ENCODE results near the gene SFI1.
"Not testable (repeated sequence)": the region's sequence is repeated elsewhere in the genome, so short reads cannot be mapped to it uniquely, and the experiment has no call there.

Gene SFI1

DNA sequence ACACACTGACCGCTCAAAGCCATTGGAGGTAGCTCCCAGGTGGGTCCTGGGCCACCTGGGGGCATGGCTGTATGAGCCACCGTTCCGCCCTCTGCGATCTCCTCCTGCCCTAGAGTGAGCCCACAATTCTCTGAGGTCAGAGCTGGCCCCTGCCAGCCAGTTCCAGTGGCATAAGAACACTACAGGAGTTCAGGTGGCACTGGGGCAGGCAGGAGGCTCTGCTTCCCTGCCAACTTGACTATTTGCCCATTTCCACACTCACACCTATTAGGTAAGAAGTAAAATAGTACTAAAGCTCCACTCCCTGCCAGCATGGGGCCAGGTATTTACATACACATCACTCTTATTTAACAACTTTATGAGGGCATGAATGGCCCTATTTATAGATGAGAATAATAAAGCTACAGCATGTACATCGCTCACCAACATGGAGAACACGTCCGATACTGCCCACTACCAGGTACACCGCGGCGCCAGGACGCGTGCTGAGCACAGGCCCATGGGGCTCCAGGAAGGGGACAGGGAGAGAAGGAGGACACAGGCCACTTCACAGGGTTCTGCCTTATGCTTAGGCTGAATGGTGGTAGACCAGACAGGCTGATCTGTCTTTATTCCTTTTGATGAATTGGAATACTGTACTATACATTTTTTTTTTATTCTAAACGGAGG, 139.4 kb downstream of the SFI1 start:
- no peak for DNase-seq (ENCODE audit: low read depth, low spot score)

DNA sequence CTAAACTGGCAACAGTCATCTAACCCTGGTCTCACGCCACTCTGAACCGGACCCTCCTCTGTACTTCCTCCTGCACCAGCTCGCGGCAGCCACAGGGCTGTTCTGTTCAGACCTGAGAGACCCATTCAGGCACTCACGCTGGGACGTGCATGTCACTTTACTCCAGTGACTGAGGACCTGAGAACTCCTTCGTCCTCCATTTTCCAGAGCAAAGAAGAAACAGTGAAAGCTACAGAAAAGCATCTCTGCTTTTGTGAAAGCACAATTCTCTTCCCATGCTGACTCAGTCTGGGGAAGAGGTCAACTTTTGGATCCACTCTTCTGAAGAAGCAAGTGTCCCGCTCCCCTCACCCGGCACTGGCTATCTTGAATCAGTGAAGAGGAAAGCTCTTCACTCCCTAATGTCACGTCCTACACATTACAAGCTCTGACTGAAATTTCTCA, 141.1 kb downstream of the SFI1 start:
- DNase-seq (ENCODE audit: low read depth, low spot score), result no peak

DNA sequence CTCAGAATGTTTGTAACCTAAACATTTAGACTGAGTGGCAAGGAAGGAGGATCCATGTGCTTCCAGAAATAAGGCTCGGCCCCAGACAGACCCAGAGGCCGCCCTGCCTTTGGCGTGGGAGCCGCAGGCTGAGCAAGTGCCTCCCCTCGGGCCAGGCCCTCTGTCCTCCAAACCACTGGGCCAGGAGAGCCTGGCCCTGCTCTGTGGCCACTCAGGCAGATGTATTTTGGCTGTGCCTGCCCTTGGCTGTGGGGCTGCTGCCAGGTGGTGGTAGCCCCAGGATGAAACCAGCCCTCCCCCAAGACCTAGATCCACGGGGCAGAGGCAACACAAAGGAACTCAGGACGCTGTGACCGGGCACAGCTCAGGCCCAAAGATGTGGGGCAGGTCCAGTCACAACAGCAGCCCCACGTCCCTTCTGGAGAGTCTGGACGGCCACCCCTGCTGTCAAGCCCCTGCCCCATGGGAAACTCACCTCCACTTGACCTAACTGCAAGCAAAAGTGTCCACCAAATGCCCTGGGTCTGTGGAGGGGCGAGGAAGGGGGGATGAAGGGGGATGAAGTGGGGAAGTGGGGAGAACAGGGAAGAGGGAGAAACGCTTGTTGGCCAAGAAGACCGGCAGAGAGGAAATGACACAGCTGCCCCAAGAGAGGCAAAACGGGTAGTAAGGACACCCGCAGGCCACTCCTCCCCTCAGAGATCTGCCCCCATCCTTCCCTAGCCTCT, 141.7 kb downstream of the SFI1 start:
- no peak for DNase-seq (ENCODE audit: low read depth, low spot score)

DNA sequence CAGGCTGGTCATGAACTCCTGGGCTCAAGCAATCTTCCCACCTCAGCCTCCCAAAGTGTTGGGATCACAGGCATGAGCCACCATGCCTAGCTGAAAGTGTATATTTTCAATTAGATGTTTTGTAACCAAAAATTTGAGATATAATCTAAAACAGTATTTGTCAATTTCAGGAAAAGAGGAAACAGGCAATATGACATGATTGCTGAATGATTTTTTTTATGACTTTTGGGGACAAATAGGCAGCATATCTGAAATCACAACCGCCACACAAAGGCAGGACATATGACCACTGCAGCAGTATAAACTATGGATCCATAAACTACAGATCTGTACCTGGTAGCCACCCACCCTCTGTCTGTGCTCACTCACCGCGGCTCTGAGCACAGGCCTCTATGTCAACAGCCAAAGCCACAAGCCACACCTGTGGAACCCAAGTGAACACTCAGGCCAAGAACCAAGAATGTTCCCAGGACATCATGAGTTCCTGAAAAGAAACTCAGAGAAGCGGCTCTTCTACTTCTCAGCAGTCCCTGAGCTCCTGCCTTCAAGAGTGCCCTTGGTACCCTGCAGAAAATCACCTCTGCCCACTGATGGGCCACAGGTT, 143.2 kb downstream of the SFI1 start:
- no peak for DNase-seq (ENCODE audit: low read depth, low spot score)

DNA sequence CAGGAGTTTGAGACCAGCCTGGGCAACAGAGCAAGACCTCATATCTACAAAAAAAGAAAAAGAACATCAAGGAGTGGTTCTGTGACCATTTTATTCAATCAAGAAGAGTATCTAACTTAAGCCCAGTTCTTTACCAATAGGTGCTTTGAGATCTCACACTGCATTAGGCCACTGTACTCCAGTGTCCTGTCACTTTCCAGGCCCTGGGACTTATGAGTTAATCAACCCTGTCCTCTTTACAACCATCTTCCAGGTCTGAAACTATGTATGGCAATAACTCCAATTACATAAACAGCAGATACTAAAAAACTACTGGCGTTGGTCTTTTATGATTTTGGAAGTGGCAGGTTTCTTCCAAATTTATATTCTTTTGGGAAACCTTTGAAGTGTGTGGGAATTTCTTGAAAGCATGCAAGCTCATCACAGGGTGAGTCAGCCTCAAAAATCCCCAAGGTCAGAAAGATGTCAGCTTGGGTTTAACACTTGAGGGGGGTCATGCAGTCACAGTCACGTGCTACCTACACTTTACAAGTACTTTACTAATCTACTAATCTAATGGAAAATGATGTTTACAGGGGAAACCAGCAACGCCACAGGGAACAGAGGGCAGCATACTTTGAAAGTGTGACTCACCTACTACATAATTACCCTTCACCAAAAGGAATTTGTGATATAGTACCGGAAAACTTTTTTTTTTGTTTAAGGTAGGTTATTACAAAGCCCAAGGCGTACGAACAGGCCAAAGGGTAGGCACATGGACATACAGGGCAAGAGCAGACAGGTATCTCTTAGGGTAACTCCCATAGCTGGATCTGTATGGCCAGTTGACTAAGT, 150.1 kb downstream of the SFI1 start:
- DNase-seq (ENCODE audit: low read depth, low spot score), result no peak

DNA sequence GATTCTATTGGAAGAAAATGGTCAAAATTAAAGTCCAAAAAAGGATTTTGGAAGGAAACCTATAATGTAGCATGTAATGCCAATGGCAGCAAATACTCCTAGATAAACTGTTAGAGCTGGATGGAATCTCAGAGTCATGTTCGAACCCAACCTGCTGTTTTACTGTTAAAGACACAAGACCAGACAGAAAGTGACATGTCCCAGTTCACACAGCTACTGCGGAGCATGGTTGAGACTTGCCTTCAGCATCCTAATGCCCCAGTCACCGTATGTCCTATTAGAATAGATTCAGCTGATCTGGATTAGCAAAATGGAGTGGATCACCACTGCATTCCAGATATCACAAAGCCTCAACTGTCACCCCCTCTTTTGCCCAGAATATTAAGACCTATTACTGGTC, 150.7 kb downstream of the SFI1 start:
- DNase-seq (ENCODE audit: low read depth, low spot score), result no peak

DNA sequence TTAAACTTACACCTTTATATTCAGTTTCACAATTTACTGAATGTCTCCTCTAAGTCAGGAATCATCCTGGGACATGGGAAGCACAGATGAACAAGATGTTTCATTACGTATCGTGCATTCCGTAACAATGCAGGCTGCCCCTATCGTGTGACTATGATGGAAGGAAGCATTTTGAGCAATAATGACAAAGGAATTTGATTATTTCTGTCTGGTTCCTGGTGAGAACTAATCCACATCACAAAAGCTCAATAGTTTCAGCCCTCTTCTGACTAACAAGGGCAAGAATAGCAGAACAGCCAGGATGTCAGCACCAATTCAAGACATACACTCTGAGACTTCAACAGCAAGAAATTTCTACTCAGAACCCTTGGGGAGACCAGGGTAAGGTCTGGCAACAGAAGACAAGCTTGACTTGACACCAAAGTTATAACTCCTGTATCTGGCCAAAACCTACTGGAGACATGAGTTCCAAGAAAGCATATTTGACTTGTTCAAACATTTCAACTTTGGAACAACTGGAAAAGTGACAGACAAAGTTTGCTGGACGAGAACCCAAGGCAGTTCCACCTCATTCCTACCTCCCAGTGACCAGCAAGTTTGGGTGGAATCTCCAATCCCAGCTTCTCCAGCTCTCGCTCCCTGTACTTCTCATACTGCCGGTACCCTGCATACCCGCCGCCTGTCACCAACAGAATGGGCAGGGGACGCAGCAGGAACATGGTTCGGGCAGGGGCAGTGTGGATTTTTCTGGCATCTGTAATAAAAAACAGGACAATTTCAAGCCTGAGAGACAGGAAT, 151.4 kb downstream of the SFI1 start:
- DNase-seq (ENCODE audit: low read depth, low spot score), result no peak

DNA sequence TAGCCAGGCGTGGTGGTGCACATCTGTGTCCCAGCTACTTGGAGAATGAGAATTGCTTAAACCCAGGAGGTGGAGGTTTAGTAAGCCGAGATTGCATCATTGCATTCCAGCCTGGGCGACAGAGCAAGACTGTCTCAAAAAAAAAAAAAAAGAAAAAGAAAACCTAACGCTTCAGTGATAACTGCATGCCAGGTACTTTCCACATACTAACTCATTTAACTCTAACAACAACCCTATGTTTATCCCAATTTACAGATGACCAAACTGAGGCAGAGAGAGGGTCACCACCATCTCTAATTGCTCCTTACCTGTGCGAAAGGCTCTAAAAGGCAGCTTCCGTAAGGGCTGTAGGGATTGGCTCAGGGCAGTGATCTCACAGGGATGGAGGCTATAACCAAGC, 154.1 kb downstream of the SFI1 start:
- no peak for DNase-seq (ENCODE audit: low read depth, low spot score)

DNA sequence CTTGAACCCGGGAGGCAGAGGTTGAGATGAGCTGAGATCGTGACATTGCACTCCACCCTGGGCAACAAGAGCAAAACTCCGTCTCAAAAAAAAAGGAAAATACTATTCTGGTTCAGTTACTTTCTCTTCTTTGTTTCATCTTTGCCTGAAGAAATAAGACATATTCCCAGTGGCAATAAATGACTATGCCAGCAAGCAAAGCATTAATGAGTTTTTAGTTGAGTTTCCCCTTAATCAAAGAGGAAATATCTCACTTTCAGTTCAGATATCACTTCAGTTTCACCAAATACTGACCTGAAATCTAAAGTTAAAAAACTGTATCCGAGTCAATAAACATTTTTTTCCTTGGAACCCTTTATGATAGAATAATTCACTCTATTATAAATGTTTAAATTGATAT, 155.3 kb downstream of the SFI1 start:
- DNase-seq (ENCODE audit: low read depth, low spot score), result no peak

DNA sequence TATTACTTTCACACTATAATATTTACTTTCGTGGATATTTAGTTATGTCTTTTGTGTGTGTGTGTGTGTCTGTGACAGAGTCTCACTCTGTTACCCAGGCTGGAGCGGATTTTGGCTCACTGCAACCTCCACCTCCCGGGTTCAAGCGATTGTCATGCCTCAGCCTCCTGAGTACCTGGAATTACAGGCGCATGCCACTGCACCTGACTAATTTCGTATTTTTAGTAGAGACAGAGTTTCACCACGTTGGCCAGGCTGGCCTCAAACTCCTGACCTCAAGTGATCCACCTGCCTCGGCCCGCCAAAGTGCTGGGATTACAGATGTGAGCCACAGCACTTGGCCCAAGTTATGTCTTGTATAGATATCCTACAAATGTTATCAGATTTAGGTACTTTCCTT, 155.8 kb downstream of the SFI1 start:
- no peak for DNase-seq (ENCODE audit: low read depth, low spot score)

DNA sequence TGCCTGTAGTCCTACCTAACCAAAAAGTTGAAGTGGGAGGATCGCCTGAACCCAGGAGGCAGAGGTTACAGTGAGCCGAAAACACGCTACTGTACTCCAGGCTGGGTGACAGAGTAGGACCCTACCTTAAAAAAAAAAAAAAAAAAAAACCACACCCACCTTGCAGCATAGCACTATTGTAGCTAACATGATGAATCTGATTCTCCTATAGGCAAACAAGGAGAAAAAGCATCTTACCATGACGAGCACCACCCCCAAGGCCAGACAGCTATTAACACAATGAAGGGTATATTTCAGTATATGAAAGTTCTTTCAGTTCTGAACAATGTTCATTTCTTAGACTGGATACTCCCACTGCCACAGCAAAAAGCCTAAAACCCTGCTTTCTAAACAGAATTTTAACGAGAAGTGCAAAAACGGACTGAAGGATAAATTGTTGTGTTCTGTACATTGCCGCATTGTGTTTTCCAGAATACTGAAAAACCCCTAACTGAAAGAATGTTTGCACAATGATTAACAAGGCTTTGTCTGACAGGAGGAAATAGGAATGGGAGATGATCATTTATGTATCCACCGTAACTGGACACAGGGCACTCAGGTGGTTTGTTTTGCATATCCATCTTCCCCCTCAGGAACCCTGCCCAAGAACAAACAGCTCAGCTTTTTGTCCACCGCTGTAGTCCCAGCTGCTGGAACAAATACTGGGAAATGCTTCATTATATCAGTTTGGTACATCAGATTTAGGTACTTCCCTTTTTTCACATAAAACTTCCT, 156.8 kb downstream of the SFI1 start:
- no peak for DNase-seq (ENCODE audit: low read depth, low spot score)

DNA sequence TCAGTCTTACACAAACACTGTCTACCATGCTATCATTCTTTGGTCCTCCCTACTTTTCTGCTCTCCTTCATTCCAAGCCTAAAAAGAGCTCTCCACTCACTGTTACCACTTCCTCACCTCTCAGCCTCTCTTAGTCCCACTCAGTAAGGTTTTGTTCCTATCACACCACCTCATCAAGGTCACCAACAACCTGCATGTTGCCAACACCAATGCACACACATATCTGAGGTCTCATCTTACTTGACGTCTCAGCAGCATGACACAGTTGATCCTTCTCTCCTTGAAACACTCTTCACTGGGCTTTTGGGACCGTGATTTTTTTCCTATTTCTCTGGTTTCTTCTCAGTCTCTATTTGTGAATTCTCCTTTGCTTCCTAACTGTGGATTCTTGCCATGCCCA, 157.6 kb downstream of the SFI1 start:
- DNase-seq (ENCODE audit: low read depth, low spot score), result no peak

DNA sequence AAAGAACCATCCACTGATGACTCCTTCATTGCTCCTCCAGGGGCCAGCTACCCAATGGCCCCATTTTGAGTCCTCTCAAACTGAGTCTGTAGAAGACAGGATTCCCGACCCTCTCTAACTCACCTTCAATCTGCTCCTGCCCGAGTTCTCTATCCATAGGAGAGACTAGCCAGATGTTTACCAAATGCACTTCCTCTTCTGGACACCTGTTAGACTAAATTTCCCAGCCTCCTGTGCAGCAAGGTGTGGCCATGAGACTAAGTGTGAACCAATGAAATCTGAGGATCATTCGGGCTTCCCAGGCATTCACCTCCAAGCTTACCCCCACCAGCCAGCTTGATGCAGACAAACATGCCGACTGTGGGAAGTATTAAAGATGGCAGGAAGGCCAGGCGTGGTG, 158.1 kb downstream of the SFI1 start:
- DNase-seq (ENCODE audit: low read depth, low spot score), result no peak

DNA sequence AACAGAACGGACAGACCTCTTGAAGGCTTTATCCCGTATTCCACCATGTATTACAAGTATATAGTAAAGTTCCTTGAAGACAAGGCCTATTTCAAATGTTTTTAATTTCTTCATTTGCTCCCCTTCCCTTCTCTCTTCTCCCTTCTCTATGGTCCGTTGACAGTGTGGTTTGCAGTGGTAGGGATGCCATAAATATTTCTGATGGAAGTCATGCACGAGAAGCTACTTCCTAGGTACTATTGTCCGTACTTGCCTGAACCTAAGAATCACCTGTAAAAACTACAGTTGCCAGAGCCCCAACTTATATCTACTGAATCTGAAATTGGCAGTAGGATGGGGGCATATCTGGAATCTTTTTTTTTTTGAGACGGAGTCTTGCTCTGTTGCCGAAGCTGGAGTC, 162.9 kb downstream of the SFI1 start:
- DNase-seq (ENCODE audit: low read depth, low spot score), result no peak

DNA sequence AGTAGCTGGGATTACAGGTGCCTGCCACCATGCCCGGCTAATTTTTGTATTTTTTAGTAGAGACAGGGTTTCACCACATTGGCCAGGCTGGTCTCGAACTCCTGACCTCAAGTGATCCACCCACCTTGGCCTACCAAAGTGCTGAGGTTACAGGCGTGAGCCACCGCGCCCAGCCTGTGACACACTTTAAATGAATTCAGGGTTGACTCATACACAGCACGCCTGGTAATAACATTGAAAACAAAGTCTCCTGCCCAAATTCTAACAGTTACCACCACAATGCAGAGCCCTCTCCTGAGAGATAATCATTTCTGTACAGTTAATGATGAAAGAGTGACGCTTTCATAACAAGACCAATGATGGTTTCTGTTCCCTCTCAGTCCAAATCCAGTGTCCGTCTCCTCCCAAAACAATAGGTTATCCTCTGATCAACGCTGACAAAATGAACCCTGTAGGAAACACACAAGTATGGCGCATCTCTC, 164.6 kb downstream of the SFI1 start:
- not testable (repeated sequence) for DNase-seq (ENCODE audit: low read depth, low spot score)

DNA sequence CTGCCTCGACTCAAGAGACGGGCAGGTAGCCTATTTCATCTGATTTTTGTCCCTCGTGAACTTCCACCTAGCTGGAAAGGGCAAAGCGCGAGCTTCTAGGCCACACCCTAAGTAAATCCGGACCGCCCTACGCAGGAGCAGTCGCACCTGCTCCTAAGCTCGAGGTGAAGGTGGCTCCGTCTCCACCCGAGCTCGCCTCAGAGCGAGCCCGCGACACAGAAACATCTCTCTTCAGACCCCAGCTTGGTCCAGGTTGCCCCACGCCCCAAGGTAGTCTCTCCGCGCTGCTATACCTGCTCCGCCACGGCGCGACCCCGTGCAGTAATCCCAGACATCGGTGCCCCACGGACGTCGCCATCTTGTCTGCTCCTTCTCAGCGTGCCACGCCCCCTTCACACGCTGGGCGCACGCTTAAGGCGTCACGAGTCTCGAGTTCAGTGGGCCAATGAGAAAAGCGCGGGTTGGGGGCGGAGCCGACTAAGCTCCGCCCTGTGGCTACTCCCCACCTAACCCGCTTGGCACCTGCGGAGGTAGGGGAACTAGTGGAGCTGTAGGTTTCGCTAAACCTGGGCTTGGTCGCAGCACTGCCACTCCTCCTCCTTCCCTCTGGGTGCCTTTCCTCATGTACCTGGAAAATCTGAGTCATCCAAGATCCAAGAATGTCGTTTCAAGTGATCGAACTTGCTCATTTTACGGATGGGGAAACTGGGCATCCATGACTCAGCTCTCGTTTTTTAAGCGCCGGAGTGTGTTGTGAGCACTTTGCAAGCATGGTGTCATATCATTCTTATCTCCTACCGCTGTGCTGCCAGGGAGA, 165.7 kb downstream of the SFI1 start, which contains the start of gene PISD:
TSS of gene PISD (minus strand) at position 365 of the 817 bp plus-strand sequence. CDS start at position 358, 7 bp downstream.
- peak; percentile 91 for DNase-seq (ENCODE audit: low read depth, low spot score)

DNA sequence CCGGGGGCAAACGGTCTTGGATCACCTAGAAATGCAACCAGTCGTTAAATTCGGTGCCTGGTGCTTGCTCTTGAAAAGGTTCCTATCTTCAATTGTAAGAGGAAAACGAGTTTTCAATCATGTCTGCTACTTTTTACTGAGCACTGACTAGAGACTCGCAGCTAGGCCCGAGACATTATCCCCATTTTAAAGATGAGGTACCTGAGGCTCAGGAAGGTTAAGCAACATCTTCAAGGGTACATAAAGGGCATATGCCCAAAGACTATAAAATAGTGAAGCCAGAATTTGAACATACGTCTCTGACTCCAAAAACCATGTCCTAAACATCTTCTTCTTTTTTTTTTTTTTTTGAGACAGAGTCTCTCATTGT, 166.3 kb downstream of the SFI1 start:
- DNase-seq (ENCODE audit: low read depth, low spot score), result no peak

Measured in activated naive CD8-positive, alpha-beta T cell treated with anti-CD3 and anti-CD28 coated beads, Interleukin-2, amount 50 U/mL, for 16 hours (primary cell).